Fibroblast of lung (primary cell): ENCODE measurements around the gene METTL21C.

Source experiments
- CTCF ChIP-seq, 2 donors: IDR thresholded peaks in 1 of 2; conservative IDR thresholded peaks in 1 of 2; 1 replicate in 1 of 2; 2 replicates in 1 of 2; pipeline ENCODE4 v1.5.1; 2011 to 2012; ENCODE audit warnings: low read length in 2 of 2, control low read depth in 1 of 2, inconsistent platforms in 1 of 2, low read depth in 1 of 2, mild to moderate bottlenecking in 1 of 2
- EZH2 ChIP-seq: IDR thresholded peaks from 2 replicates; pipeline ENCODE4 v1.5.1; 2012; ENCODE audit warnings: low read length, control low read depth, mild to moderate bottlenecking; ENCODE audit errors: missing control alignments

DNA sequence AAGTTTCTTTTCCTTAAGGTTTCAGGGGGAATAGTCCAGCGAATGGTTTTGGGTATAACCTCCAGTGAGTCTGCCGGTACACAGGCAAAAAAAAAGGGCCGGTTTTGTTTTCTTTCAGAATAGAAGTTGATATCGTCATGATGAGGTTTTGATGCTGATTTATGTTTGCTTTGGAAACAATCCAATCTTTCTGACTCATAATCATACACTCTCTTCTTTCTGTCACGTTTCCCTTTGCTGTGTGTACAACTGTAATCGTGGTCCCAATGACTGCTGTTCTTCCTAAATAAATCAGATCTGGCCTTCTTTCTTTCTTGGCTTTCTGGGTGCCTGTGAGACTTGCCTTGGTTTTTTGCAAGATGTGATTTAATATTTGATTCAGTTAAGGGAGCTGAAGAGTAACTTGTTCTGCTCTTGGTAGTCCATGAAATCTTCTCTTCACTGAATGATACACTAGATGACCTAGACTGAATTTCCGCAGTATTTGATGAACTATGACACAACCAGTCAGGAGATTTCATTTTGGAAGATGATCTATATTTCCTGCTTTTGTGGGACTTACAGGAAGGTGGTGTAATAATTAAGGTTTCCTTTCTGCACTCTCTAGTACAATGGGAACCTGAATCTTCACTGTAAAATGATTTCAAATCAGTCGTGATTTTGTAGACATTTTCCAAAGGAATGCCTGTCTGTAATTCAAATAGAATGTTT, 34.9 kb upstream of the METTL21C start:
- TF ChIP-seq EZH2 (no peak), CTCF (conservative IDR thresholded peaks at IDR 0.05 in 1 of 2, IDR thresholded peaks at IDR 0.05 in 1 of 2; ENCODE audit: low read depth in 1 of 2, low read length in 2 of 2) (no peak)
